Measurements from ENCODE around the gene LAG3. TPM values are rescaled to one million over a fixed set of nuclear protein-coding genes. Genes with fewer than 3 reads are reported as not detected.

LAG3 gene
- total RNA-seq, 1 donor from 2014 or later, result not detected

DNA sequence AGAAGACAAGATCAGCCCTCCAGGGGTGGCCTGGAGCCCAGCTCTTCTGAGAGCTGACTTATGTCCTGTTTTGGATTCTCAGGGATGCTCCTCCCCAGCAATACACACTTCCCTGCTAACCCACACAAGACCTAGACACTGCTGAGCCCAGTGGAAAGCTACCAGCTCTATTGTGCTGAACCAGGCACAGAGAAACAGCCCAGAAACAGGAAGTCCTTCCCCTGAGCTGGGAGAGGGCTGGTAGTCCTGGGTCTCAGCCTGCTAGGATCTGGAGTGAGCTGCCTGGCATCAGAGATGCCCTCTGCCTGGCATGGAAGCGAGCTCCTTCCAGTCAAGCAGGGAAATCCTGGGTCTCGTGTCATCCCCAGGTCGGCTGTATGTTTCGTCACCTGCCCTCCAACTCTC, 1.2 kb upstream of the LAG3 start:
- no peak for DNase-seq (ENCODE audit: extremely low read depth, low read depth, low spot score)

DNA sequence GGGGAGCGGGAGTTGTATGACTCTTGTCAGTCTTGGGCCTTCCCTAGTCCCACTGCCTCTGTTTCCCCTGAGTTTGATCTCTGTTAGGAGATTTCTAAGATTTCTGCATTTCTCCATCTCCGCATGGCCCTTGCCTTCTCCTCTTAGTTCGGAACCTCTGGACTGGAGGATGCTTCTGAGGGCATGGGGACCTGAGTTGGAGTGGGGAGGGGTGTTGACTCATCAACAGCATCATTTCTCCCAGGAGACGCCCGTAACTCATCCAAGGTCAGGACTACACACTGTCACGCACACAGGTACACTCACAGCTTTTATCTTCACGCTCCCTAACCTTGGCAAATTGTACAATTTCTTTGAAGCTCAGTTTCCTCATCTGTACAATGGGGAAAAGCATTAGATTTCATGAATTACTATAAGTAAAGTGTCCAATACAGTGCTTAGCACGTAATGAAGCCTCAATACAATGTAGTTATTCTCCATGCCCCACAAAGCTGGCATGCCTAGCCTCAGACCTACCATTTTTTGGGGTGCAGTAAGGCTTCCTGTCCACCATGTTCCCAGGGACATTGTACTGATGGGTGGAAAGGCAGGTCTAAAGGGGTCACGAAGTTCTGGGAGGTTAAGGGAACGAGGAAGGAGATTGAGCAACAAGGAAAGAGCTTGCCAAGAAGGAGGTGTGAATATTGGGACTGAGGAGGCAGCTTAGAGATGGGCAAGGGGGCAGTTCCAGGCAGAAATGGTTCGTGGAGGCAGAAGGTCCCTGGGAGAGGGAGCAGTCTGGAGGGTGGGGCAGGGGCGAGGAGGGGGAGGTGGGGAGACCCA, 600 bp upstream of the LAG3 start:
- DNase-seq (ENCODE audit: extremely low read depth, low read depth, low spot score), result no peak

DNA sequence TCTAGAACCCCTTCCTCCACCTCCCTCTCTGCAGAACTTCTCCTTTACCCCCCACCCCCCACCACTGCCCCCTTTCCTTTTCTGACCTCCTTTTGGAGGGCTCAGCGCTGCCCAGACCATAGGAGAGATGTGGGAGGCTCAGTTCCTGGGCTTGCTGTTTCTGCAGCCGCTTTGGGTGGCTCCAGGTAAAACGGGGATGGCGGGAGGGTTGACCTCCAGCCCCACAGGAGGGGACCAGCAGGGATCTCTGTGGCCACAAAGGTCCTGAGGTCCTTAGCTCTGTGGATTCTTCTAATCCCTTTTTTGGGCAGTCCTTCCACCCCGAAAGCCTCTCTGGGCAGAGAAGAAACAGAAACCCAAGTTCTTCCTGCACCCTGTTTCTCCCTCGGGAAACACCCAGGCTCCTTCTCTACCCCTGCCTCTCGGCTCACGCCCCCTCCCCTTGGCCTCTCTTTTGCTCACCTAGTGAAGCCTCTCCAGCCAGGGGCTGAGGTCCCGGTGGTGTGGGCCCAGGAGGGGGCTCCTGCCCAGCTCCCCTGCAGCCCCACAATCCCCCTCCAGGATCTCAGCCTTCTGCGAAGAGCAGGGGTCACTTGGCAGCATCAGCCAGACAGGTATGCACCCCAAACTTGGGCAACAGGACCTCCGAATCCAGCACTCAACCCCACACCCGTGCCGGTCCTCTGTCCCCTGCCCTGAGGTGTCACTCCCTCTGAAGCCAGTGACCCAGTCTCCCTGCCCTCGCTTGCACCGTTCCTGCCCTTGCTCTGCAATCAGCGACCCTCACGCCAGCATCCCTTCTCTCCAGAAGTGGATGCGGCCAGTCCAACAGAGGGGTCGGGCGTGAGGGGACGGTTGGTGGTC, 638 bp downstream of the LAG3 start:
- DNase-seq (ENCODE audit: extremely low read depth, low read depth, low spot score), result no peak

DNA sequence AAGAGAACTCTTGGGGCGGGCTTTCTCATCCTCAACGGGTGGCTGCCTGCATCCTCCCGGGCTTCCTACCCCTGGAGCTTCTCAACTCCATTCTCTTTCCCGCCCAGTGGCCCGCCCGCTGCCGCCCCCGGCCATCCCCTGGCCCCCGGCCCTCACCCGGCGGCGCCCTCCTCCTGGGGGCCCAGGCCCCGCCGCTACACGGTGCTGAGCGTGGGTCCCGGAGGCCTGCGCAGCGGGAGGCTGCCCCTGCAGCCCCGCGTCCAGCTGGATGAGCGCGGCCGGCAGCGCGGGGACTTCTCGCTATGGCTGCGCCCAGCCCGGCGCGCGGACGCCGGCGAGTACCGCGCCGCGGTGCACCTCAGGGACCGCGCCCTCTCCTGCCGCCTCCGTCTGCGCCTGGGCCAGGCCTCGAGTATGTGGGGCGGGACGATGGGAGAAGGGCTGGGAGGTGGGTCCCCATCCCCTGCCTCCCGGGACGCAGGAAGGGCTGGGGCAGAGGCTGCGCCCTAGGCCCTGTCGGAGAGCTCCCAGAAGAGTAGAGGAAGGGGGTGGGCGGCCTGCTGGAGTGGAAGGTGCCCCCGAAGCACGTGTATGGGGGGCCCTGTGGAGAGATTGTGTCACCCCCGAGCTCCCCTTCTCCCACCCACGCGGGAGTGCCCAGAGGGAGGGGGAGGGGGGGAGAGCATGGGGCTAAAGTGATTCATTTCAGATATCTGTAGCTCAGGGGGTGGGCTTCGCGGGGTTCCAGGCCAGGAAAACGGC, 1.5 kb downstream of the LAG3 start:
- DNase-seq (ENCODE audit: extremely low read depth, low read depth, low spot score), result no peak

DNA sequence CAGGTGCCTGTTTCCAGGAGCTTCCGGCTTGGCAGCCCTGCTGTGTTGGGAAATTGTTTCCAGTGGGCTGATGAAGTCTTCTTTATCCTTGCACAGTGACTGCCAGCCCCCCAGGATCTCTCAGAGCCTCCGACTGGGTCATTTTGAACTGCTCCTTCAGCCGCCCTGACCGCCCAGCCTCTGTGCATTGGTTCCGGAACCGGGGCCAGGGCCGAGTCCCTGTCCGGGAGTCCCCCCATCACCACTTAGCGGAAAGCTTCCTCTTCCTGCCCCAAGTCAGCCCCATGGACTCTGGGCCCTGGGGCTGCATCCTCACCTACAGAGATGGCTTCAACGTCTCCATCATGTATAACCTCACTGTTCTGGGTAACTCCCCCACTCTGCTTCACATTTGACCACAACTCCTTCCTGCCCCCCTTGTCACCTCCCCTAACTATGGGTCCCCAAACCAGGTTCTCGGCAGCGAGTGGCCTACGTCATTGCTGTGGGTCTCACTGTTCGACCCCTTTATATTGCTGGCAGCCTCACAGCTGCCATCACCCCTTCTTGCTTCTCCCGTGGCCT, 2.3 kb downstream of the LAG3 start:
- DNase-seq (ENCODE audit: extremely low read depth, low read depth, low spot score), result no peak

DNA sequence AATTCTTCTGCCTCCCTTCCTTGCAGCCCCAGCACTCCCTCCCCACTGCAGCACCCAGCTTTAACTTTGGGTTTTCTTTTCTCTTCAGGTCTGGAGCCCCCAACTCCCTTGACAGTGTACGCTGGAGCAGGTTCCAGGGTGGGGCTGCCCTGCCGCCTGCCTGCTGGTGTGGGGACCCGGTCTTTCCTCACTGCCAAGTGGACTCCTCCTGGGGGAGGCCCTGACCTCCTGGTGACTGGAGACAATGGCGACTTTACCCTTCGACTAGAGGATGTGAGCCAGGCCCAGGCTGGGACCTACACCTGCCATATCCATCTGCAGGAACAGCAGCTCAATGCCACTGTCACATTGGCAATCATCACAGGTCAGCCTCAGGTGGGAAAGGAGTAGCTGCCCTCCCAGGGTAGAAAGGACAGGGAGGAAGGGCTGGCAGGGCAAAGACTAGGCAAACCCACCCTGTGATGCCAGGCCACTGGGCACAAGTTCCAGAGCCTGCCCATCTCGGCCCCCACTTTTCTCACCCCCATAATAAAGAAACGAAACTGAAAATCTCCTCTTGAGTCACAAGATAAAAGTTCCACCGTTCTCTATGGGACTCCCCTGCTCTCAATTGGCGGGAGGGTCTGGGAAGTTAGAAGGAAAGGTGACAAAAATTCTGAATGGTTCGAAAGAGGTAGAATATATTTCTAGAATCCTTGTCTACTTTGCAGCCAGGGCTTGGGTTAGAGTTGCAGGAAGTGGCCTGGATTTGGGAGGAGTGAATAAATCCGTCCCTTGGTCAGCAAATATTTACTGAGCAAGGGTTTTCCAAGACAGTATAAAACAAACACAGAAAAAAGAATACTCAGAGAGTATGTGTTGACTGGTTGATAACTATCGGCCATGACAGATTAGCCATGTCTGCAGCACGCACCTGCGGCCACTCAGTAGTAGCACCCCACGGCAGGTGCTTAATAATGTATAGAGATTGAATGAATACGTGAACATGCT, 3.2 kb downstream of the LAG3 start:
- DNase-seq (ENCODE audit: extremely low read depth, low read depth, low spot score), result no peak

DNA sequence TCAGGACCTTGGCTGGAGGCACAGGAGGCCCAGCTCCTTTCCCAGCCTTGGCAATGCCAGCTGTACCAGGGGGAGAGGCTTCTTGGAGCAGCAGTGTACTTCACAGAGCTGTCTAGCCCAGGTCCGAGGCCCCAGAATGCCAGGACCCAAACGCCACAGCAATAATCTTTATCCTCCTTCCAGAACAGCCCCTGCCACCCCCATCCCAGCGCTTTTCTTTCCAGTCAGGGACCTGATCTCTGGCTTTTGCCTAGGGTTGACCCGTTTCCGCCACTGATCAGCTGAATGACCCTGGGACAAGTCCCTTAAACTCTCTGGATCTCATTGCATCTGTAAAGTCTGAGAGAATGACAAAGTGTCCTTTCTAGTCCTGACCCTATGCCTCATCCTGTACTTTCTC, 5.1 kb downstream of the LAG3 start:
- no peak for DNase-seq (ENCODE audit: extremely low read depth, low read depth, low spot score)

DNA sequence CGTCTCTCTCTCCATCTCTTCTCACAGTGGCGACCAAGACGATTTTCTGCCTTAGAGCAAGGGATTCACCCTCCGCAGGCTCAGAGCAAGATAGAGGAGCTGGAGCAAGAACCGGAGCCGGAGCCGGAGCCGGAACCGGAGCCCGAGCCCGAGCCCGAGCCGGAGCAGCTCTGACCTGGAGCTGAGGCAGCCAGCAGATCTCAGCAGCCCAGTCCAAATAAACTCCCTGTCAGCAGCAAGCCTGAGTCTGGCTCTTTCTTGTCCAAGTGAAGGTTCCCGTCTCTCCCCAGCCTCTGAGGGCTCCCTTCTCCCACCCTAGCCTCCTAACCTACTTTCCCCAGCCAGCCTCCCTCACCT, 5.9 kb downstream of the LAG3 start:
- DNase-seq (ENCODE audit: extremely low read depth, low read depth, low spot score), result no peak

DNA sequence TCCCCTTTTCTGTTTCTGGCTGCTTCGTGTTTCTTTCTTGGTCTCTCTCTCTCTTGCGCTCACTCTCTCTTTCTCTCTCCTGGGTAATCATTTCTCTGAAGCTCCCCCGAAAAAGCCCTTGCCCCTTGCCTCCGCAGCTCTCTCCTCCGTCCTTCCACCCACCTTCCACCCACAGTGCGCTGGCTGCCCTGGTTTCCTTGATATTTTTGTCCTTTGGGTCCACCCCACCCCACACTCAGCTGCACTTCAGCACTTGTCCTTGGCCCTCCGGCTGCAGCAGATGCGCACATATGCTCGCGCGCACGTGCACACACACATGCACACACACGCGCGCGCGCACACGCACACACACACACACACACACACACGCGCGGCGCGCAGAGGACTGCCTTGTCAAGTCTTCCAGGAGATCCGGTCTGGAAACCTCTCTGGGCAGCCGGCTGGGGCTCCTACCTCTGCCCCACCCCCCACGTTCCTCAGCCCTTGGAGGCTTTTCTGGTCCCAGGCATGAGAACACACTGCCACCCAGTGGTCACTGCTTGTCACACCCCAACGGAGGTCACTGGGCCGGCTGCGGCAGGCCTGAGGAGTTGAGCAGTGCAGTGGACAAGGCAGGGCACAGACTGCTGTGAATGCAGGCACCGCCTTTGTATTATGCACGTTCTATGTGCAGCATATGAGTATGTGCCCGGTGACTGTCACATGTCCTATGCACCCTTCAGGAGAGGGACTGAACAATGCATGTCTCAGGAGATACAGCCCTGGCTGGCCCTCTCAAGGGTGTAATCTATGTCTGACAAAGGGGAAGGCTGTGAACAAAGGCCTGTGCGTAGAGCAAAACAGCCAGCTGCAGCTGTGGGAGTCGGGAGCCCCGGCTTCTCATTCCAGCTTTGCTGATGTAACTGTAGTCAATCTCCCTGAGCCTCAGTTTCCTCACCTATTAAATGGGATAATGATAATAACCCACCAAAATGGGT, 6.5 kb downstream of the LAG3 start:
- peak; percentile 68 for DNase-seq (ENCODE audit: extremely low read depth, low read depth, low spot score)

DNA sequence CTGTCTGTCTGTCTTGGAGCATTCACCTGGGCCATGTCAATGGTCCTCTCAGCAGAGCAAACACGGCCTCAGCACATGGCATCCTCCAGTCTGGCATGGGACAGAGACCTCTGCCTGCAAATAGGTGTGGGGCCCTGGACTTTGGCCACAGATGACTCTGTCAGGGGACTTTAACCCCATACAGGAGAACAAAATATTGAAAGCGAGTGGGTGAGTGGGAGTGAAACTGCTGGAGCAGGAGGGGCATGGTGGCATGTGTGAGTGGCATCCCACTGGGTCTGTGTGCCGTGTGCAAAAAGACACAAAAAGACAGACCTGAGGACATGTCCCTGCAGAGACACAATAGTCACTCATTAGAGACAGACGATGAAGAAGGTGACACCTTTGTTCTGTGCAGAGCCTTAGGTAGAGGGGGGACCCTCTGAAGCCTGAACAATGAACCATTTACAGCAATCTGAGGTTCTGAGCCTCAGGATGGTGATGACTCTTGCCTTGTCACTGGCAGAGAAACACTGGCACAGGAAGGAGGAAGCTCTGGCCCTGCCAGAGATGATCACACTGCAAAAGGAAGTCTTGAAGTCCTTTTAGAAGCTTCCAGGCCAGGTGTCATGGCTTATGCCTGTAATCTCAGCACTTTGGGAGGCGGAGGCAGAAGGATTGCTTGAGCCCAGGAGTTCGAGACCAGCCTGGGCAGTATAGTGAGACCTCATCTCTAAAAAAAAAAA, 7.5 kb downstream of the LAG3 start:
- DNase-seq (ENCODE audit: extremely low read depth, low read depth, low spot score), result no peak

DNA sequence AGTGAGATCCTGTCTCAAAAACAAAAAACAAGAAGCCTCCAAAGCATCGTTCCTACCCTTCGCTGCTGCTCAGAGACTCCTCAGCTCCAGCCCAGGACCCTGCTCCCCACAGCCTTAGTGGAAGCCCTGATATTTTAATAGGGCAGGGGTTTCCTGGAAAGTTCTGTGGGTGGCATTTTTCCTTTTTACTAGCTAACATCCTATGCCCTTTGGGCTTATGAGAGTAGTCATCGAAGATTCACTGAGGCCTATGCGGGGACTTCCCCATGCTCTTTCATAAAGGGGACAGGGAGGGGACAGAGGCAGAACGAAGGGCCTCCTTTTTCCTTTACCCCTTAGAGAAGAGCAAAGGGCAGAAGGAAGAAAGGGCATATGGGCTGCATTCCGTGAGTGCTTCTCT, 8.3 kb downstream of the LAG3 start:
- no peak for DNase-seq (ENCODE audit: extremely low read depth, low read depth, low spot score)

DNA sequence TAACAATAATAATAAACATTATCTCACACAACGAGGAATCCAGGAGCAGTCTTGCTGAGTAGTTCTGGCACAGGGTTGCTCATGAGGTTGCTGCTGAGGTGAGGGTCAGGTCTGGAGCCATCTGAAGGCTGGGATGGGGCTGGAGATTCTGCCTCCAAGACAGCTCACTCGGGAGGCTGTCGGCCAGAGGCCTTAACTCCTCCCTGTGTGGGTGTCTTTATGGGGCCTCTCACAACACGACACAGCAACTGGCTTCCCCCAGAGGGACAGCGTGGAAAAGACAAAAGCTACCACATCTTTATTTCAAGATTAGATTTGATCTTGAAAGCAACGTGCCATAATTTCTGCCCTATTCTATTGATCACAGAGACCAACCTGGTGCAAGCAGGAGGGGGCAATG, 9.8 kb downstream of the LAG3 start:
- no peak for DNase-seq (ENCODE audit: extremely low read depth, low read depth, low spot score)

DNA sequence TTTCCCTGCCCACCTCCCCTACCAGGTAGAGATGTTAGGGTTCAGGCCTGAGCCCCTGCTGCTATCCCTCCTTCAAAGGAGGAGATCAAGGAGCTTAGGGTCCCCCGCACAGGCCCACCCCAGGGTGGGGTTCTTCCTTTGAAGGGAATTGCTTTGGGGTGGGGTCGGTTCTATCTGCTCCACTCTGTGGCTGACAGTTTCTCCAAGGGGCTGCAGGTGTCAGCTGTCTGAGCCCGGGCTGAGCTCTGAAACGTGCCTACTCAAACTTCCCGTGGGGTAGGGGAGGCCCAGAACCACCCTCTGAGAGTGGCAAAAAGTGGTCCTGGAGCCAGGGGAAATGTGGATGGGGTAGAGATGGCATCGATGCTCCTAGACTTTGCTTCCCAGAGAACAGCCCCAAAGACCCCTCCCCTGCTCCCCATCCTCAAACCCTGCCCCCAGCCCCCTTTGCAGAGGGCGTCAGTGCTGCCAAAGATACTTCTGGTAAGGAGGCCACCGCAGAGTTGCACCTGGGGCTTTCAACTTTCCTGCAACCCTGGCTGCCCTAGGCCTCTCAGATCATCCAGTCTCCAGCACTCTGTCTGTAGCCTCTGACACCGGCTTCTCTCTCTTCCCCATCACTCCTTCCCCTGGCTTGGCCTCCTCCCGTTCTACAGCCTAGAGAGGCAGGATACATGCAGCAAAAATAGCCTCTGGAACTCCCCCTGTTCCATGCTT, 10.7 kb downstream of the LAG3 start:
- no peak for DNase-seq (ENCODE audit: extremely low read depth, low read depth, low spot score)

DNA sequence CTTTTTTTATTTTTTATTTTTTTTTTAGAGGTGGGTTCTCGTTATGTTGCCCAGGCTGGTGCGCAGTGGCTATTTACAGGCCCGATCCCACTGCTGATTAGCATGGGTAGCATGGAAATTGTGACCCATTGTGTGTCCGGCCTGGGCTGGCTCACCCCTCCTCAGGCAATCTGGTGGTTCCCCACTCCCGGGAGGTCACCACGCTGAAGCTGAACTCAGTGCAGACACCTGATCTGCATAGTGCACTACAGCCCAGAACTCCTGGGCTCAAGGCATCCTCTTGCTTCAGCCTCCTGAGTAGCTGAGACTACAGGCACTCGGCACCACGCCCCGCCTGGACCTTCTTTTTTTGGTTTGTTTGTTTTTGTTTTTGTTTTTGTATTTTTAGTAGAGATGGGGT, 11.5 kb downstream of the LAG3 start:
- DNase-seq (ENCODE audit: extremely low read depth, low read depth, low spot score), result no peak

DNA sequence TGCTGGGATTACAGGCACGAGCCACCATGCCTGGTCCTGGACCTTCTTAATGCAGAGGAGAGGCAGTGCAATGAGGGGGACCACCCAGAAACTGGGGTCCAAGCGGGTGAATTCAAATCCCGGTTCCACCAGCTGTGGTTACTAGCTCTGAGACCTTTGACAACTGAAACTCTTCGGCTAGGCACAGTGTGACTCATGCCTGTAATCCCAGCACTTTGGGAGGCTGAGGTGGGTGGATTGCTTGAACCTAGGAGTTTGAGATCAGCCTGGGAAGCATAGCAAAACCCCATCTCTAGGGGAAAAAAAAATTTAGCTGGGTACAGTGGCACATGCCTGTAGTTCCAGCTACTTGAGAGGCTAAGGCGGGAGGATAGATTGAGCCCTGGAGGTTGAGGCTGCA, 12.0 kb downstream of the LAG3 start:
- DNase-seq (ENCODE audit: extremely low read depth, low read depth, low spot score), result no peak

DNA sequence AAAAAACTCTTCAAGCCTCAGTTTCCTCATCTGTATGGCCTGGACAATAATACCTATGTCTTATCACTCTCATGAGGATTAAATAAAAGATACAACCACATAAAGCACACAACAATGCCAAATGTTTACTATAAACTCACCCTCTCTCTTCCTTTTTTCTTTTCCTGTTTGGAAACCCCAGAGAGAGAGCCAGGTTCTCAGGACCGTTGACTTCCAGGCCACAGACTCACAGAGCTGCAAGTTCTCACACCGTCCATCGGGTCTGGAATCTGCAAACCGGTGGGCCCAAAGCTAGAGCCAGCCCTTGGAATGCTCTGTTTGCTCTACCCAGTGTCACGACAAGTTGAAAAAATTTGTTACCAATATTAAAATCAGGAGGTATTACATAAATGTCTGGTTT, 12.4 kb downstream of the LAG3 start:
- DNase-seq (ENCODE audit: extremely low read depth, low read depth, low spot score), result no peak

DNA sequence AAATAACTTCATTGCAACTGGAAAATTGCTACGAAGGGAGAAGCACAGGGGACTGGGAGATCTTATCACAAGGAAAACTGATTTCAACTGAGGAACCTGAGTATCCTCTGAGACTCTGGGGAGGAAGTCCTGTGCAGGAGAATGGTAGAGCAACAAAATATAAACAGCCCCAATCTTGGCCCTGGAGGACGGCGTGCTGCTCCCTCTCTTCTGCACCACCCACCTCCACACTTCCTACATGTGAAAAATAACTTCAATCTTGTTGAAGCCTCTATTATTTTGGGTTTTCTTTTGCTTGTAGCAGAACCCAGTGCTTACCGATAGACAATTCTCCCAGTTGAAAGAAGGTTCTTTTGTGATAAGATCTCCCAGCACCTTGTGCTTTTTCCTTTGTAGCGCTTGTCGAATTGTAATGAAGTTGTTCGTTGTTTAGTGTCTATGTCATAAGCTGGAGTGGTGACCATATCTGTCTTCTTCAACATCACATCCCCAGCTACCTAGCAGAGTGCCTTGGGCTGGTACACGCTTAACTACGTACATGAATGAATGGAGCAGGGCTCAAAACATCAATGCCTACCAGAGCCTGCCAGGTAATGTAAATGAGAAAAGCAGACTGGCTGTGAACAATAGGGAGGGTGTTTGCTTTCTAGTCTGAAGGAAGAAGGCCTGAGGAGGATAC, 14.2 kb downstream of the LAG3 start:
- DNase-seq (ENCODE audit: extremely low read depth, low read depth, low spot score), result no peak

All from glomerular endothelial cell (primary cell).